Measurements from ENCODE around the gene FCER2. TPM values are rescaled to one million over a fixed set of nuclear protein-coding genes. Genes with fewer than 3 reads are reported as not detected.

The FCER2 gene
- total RNA-seq, 1 experiment from 2014 or later, result 0.15 TPM

DNA sequence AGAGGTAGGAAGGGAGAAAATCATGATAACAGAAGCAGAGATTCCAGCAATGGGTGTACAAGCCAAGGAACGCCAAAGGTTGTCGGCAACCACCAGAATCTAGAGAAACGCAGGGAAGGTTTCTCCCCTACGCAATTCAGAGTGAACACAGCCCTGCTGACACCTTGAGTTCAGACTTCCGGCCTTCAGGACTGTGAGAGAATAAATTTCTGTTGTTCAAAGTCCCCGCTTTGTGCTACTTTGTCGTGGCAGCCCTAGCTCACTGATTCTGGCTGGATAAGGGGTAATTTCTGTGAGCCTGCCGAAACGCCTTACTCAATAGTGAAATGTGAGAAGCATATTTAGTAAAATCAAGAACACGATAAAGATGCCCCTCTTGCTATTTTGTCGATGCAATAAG is 35.3 kb upstream of the FCER2 start:
- H3K27me3 ChIP-seq (ENCODE audit: control insufficient read depth, insufficient read depth, low read length), result no peaks in the 10 kb centered on the region
- ATAC-seq (no peak), DNase-seq (ENCODE audit: low read depth, low spot score) (no peak)
- H3K4me3 ChIP-seq (ENCODE audit: low read depth in 2 of 2, low read length in 2 of 2), result no peak overlapping the region
- TF ChIP-seq REST (IDR thresholded peaks at IDR 0.05; ENCODE audit: insufficient read depth in 1 of 2, low read depth in 2 of 2, low read length in 1 of 2) (no peak), TCF7L2 (IDR thresholded peaks at IDR 0.05; ENCODE audit: low read depth, low read length) (no peak), SIN3A (IDR thresholded peaks at IDR 0.05; ENCODE audit: borderline replicate concordance, insufficient read depth, low read depth, low read length) (no peak), POLR2AphosphoS5 (IDR thresholded peaks at IDR 0.05; ENCODE audit: low read depth, low read length) (no peak)
- TF ChIP-seq, protein P1, sequence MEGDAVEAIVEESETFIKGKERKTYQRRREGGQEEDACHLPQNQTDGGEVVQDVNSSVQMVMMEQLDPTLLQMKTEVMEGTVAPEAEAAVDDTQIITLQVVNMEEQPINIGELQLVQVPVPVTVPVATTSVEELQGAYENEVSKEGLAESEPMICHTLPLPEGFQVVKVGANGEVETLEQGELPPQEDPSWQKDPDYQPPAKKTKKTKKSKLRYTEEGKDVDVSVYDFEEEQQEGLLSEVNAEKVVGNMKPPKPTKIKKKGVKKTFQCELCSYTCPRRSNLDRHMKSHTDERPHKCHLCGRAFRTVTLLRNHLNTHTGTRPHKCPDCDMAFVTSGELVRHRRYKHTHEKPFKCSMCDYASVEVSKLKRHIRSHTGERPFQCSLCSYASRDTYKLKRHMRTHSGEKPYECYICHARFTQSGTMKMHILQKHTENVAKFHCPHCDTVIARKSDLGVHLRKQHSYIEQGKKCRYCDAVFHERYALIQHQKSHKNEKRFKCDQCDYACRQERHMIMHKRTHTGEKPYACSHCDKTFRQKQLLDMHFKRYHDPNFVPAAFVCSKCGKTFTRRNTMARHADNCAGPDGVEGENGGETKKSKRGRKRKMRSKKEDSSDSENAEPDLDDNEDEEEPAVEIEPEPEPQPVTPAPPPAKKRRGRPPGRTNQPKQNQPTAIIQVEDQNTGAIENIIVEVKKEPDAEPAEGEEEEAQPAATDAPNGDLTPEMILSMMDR (IDR thresholded peaks at IDR 0.05), result no peak
- H3K27ac ChIP-seq (ENCODE audit: low read length), result no peak overlapping the region
- no peaks in the 10 kb centered on the region for H3K36me3 ChIP-seq (ENCODE audit: control insufficient read depth, insufficient read depth, low read length)
- ChIA-PET CTCF (no interaction called here), POLR2A (interaction anchor here (0.6 kb wide), 1 partner anchor 93 kb away, joined by 7 read pairs; the partner anchor contains the start of gene EVI5L)
- no peaks in the 10 kb centered on the region for H3K4me1 ChIP-seq (ENCODE audit: control insufficient read depth, insufficient read depth, low read length)
- no TSS peak for BruUV-seq (replicated peaks)
- in situ Hi-C loops (cut with HindIII; ENCODE audit: low pct_unique_long_range_greater_than_20kb, low sequenced_read_pairs) (no loop called here), intact Hi-C loops (cut with micrococcal nuclease; ENCODE audit: unreplicated experiment) (no loop called here)
- no peaks in the 10 kb centered on the region for H3K9me3 ChIP-seq (ENCODE audit: control insufficient read depth, insufficient read depth, low read depth, low read length)

DNA sequence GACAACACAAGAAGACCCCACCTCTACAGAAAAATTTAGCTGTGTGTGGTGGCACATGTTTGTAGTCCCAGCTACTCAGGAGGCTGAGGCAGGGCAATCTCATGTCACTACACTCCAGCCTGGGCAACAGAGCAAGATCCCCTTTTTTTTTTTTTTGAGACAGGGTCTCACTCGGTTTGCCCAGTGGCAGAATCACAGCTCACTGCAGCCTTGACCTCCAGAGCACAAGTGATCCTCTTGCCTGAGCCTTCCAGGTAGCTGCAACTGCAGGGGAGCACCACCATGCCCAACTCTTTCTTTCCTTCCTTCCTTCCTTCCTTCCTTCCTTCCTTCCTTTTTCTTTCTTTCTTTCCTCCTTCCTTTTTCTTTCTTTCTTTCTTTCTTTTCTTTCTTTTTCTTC is 34.2 kb upstream of the FCER2 start:
- in situ Hi-C loops (cut with HindIII; ENCODE audit: low pct_unique_long_range_greater_than_20kb, low sequenced_read_pairs) (no loop called here), intact Hi-C loops (cut with micrococcal nuclease; ENCODE audit: unreplicated experiment) (no loop called here)
- CTCF ChIA-PET, result no interaction called here
- H3K27me3 ChIP-seq (ENCODE audit: control insufficient read depth, insufficient read depth, low read length), result no peaks in the 10 kb centered on the region
- no peak for DNase-seq (ENCODE audit: low read depth, low spot score)
- no peaks in the 10 kb centered on the region for H3K4me1 ChIP-seq (ENCODE audit: control insufficient read depth, insufficient read depth, low read length)
- ATAC-seq, result no peak
- no peak for TF ChIP-seq POLR2AphosphoS5 (IDR thresholded peaks at IDR 0.05; ENCODE audit: low read depth, low read length)
- no peak for TF ChIP-seq TCF7L2 (IDR thresholded peaks at IDR 0.05; ENCODE audit: low read depth, low read length)
- no peak for TF ChIP-seq REST (IDR thresholded peaks at IDR 0.05; ENCODE audit: insufficient read depth in 1 of 2, low read depth in 2 of 2, low read length in 1 of 2)
- TF ChIP-seq, protein P1 (IDR thresholded peaks at IDR 0.05), result no peak
- TF ChIP-seq SIN3A (IDR thresholded peaks at IDR 0.05; ENCODE audit: borderline replicate concordance, insufficient read depth, low read depth, low read length), result no peak
- no peaks in the 10 kb centered on the region for H3K36me3 ChIP-seq (ENCODE audit: control insufficient read depth, insufficient read depth, low read length)
- H3K9me3 ChIP-seq (ENCODE audit: control insufficient read depth, insufficient read depth, low read depth, low read length), result no peaks in the 10 kb centered on the region
- POLR2A ChIA-PET, result no interaction called here
- H3K4me3 ChIP-seq (ENCODE audit: low read depth in 2 of 2, low read length in 2 of 2), result no peak overlapping the region
- H3K27ac ChIP-seq (ENCODE audit: low read length), result no peak overlapping the region
- BruUV-seq (replicated peaks), result no TSS peak
